GM18867 (cell line): Measurements from ENCODE around the gene CEACAM20.
"Not testable (repeated sequence)": the region's sequence is repeated elsewhere in the genome, so short reads cannot be mapped to it uniquely, and the experiment has no call there.

Experiments used
- ATAC-seq: cut with Tn5 transposase; IDR thresholded peaks from one replicate; pipeline ENCODE4 v1.9.1; 2021; ENCODE audit warnings: mild to moderate bottlenecking, moderate library complexity; ENCODE audit not compliant: unreplicated experiment

CEACAM20 gene

DNA sequence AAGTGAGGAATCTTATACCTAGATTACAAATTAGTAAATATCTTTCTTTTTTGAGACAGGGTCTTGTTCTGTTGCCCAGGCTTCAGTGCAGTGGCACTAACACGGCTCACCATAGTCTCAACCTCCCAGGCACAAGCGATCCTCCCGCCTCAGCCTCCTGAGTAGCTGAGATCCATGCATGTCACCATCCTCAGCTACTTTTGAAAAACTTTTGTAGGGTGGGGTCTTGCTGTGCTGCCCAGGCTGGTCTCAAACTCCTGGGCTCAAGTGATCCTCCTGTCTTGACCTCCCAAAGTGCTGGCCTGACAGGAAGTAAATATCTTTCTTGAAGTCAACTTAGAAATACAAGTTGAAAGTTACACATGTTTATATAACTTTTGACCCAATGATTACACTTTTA, 20.0 kb upstream of the CEACAM20 start:
- no peak for ATAC-seq

DNA sequence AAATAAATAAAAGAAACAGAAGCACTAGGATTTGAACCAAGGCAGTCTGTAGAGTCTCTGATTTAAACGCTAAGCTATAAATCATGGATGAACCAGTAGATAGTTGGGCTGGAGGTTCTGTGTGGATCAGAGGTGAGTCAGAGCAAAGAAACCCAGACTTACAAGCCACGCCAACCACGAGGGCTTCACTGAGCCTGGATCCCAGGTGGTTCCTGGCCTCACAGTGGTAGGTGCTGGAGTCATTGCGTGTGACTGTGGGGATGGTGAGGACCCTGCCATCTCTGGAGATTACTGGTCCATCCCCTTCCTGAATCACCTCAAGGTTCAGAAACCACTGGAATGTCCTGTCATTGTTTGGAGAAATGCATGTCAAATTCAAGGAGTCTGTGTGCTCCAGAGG, 19.3 kb upstream of the CEACAM20 start:
- no peak for ATAC-seq

DNA sequence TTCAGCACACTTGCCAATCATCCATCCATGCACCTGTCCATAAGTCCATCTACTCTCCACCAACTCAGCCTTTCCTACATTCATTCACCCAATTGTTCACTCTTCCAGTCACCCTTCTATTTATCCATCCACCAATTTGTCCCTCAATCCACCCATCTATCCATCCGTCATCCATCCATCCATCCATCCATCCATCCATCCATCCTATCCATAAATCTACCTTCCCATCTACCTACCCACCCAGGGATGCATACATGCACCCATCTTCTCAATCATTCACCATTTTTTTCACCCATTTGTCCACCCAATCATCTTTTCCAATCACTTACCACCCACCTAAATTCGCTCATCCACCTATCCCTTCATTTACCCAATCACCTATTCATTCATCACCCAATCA, 14.6 kb upstream of the CEACAM20 start:
- ATAC-seq, result no peak

DNA sequence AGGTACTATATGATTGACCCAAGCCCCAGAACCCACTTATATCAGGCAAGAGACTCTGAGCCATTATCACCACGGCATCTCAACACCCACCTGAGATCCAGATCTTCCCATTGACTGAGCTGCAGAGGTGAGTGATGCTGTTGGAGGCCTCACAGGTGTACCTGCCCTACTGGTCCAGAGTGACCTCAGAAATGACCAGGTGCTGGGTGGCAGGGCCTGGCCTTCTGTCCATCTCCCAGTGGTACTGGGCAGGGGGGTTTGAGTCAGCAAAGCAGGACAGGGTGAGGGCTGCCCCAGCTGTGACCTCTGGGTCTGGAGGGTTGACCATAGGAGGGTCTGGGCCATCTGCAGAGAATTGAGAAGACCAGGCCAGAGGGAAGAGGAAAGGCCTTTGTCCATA, 13.2 kb upstream of the CEACAM20 start:
- no peak for ATAC-seq

DNA sequence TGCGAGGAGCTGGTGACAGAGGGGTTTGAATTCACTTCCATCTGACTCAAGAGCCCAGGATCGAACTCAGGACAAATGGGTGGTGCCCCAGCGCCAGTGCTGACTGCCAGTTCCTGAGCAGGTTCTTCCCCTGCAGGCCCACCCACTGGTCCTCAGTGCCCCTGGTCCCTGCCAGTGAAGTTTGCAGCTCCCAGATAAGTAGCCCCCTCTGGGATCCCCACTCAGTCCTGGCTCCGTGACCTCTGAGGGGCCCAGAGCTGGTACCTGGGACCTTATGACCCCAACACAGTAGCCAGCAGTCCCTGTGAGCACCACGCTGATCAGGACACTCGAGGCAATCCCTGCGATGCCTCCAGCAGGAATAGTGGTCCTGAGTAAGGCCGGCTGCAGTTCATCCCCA, 11.3 kb upstream of the CEACAM20 start:
- ATAC-seq, result no peak

DNA sequence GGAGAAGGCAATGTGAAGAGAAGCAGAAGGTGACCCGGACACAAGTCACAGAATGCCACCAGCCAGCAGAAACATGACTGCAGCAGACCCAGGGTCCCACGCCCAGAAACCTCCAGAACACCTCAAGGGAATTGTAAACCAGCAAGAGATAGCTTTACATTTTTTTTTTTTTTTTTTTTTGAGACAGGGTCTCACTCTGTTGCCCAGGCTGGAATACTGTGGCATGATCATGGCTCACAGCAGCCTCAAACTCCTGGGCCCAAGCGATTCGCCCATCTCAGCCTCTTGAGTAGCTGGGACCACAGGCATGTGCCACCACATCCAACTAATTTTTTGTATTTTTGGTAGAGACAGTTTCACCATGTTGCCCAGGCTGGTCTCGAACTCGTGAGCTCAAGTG, 10.5 kb upstream of the CEACAM20 start:
- no peak for ATAC-seq

GRCh38 chr19:44539236-44539826, 9.9 kb upstream of the CEACAM20 start:
- no peak for ATAC-seq

DNA sequence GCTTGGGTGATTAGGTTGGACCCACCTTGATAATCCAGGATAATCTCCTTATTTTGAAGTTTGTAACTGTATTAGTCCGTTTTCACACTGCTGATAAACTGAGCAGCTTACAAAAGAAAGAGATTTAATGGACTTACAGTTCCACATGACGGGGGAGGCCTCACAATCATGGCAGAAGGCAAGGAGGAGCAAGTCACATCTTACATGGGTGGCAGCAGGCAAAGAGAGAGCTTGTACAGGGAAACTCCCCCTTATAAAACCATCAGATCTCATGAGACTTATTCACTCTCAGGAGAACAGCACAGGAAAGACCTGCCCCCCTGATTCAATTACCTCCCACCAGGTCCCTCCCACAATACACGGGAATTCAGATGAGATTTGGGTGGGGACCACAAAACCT, 5.9 kb upstream of the CEACAM20 start:
- not testable (repeated sequence) for ATAC-seq

- ATAC-seq, result no peak
These were observed 3.3 kb upstream of the CEACAM20 start for GRCh38 chr19:44532819-44533218.

DNA sequence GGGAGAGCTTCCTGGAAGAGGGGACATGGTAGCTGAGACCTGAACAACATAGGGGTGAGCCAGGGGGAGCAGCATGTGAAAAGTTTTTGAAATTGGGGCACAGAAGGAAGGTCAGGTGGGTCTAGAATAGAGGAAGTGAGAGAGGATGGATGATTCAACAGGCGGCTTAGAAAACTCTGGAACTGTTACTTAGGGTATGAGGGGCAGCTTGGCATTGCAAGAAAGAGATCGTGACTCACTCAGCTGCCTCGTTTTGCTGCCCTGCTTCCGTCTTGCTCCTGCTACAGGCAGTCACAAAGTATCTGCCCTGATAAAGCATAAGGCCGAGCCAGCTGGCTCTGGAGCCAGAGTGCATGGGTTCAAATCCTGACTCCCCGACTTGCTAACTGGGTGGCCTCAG, 1.3 kb upstream of the CEACAM20 start:
- no peak for ATAC-seq

- no peak for ATAC-seq
These were observed 1.9 kb downstream of the CEACAM20 start for GRCh38 chr19:44527554-44527953.

- ATAC-seq, result no peak
These were observed 3.6 kb downstream of the CEACAM20 start for GRCh38 chr19:44525721-44526430.

DNA sequence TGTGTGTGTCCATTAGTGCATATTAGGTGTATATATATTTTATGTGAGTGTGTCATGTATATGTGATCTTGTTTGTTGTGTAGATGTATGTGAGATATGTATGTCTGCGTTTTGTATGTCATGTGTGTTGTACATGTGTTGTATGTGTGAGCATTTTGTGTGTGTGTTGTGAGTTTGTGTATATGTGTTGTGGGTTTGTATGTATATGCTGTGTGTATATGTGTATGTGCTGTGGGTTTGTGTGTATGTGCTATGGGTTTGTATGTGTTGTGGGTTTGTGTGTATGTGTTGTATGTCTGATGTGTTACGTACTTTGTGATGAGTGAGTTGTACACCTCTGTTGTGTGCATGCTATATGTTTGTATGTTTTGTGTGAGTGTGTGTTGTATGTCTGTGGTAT, 8.1 kb downstream of the CEACAM20 start:
- no peak for ATAC-seq

GRCh38 chr19:44517146-44517545, 12.3 kb downstream of the CEACAM20 start:
- no peak for ATAC-seq

DNA sequence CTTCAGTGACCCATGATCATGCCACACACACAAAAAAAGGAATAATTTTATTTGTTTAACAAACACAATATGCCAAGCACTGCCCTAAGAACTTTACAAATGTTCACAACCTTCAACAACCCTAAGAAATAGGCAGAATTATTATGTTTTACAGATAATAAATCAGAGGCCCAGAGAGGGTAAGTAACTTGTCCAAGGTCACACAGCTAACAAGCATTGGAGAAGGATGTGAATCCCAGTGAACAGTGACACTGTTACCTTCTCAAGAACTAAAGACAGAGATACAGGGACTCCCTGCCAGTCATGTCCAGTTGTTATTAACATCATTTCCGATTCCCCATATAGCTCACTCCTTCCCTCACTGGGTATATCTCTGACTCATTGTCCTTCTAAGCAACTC, 13.6 kb downstream of the CEACAM20 start:
- ATAC-seq, result no peak

DNA sequence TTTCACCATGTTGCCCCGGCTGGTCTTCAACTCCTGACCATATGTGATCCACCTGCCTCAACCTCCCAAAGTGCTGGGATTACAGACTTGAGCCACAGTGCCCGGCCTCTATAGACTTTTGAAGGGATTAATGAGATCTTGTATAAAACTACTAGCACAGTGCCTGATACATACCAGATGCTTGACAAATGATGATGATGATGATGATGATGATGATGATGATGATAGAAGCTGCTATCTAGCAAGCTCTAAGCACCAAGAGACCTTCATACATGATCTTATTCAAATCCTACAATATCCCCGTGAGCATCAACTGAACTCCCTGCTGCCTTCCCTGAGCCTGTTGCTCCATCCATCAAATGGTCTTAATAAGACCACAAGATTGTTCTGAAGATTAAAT, 14.4 kb downstream of the CEACAM20 start:
- ATAC-seq, result no peak

GRCh38 chr19:44512326-44513298, 16.9 kb downstream of the CEACAM20 start:
- no peak for ATAC-seq

DNA sequence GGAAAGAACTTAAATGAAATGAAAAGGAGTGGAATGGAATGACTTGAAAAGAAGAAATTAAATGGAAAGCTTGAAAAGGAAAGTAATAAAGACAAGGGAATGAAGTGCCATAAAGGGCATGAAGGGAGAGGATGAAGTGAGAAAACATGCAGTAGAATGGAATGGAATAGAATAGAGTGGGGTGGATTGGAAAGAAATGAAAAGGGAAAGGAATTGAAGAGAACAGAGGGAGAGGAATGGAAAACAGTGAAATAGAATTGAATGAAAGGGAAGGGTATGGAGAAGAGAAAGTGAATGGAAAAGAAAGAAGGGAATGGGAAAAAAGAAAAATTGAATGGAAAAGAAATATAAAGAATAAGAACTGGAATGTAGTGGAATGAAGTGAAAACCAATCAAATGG, 20.0 kb downstream of the CEACAM20 start:
- ATAC-seq, result no peak

DNA sequence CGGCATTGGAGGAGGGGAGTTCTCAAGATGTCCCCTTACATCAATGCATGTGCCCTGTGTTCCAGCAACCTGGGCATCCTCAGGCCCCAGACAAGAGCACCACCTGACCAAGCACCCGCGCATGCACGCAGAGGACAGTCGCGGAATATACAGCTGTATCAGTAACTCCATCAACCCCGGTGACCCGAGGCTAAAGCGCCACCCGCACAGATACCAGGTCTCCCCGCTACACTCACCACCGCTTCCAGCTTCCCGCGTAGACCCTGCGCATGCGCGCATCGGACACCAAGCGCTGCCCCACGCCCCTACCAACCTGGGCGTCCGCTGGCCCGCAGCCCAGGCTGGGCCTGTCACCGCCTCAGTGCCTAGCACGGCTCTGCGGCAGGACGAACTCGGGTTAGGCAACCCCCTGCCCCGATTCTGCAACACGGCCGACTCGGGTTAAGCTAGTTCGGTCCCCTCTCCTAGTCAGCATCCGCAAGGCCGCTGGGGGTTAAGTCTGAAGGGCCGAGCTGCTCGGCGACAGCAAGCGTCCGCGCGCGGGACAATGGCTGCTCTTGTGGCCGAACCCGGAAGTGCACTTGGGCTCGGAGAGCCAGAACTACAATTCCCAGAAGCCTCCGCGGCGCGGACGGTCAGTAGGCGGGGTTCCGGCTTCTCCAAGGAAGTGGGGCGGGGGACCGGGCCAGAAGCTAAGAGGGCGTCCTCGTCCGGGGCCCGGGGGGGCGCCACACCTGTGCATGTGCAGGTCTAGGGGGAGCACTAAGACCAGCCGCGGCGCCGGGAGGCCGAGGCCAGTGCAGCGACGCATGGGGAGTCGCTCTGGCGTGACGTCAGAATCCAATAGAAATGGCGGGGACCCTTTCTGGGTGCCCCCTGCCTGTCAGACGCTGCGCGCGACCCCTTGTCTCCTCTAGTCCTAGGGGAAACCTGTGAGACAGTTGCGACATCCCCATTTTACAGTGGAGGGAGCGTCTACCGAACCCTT, 29.2 kb downstream of the CEACAM20 start, which contains the start of gene ZNF180:
Gene ZNF180 (minus strand): TSS at position 561 of the 988 bp plus-strand sequence. CDS start 3,188 bp downstream, outside the sequence.
- peak; percentile 91 for ATAC-seq

- ATAC-seq, result no peak
These were observed 29.9 kb downstream of the CEACAM20 start for GRCh38 chr19:44499559-44499958.
